ENCODE measurements around the gene SUGCT. TPM values are rescaled to one million over a fixed set of nuclear protein-coding genes. Genes with fewer than 3 reads are reported as not detected.

SUGCT gene
- total RNA-seq, 1 donor from 2014 or later: 8.4 TPM

GRCh38 chr7:40700653-40701421 is 566.0 kb downstream of the SUGCT start:
- intact Hi-C loops (cut with DNase I): no loop called here
- ATAC-seq (ENCODE audit: poor library complexity) (no peak), DNase-seq (no peak)

DNA sequence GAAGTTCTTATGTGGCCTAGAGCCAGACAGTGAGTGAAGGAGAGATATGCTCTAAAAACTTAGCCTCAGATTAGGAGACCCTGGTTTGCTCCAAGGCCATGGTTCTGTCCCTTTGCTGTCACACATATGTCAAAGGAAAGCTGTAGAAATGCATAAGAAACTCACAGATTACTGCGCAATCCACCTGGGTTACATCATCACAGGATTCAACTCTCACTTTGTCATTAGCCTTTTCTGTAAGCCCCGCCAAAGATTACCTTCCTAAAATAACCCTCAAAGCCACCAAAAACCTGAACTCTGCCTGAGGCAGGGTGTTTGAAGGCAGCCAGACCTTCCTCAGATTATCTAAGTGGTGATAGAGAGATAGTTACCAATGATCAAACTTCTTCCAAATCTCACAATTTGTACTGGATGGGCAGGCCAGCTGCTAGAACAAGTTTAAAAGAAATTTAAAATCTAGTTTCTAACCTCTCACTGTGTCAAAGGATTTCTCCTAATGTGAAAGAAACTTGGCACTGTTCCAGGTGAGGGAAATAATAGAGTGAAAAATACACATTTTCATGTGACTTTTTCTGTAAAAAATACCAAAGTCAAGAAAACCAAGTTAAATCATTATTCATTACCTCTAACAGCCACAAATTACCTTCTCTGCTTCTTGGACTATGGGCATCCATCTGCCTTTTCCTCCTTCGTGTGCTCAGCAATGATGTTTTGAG is 567.2 kb downstream of the SUGCT start:
- intact Hi-C loops (cut with DNase I): no loop called here
- DNase-seq (no peak), ATAC-seq (ENCODE audit: poor library complexity) (no peak)

GRCh38 chr7:40704172-40704571 is 569.4 kb downstream of the SUGCT start:
- intact Hi-C loops (cut with DNase I): no loop called here
- DNase-seq (no peak), ATAC-seq (ENCODE audit: poor library complexity) (no peak)

GRCh38 chr7:40706829-40707228 is 572.0 kb downstream of the SUGCT start:
- ATAC-seq (ENCODE audit: poor library complexity) (no peak), DNase-seq (no peak)

GRCh38 chr7:40709062-40709964 is 574.5 kb downstream of the SUGCT start:
- ATAC-seq (ENCODE audit: poor library complexity) (no peak), DNase-seq (no peak)
- intact Hi-C loops (cut with DNase I): no loop called here

More at GRCh38 chr7:40706829-40707228, 572.0 kb downstream of the SUGCT start:
- intact Hi-C loops (cut with DNase I): no loop called here

DNA sequence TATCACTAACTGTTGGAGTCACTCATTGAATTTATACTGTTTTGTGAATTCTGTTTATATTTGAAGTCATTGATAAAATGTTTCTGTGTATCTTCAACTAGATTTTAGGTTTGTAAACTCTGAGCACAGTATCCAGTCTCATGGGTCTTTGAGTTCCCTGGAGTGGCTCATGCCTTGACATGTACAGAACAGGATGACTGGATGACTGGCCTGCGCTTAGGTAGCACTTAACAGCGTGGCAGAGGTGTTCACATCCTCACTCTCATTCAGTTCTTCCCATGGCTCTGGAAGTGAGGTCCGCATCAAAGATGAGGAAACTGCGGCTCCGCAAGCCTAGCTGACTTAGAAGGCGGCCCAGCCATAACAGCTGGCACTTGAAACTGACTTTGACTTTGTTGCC is 576.9 kb downstream of the SUGCT start:
- no peak for ATAC-seq (ENCODE audit: poor library complexity)
- DNase-seq: no peak
- intact Hi-C loops (cut with DNase I): no loop called here

- DNase-seq (no peak), ATAC-seq (ENCODE audit: poor library complexity) (no peak)
- intact Hi-C loops (cut with DNase I): no loop called here
These were observed 579.7 kb downstream of the SUGCT start for GRCh38 chr7:40714363-40715052.

DNA sequence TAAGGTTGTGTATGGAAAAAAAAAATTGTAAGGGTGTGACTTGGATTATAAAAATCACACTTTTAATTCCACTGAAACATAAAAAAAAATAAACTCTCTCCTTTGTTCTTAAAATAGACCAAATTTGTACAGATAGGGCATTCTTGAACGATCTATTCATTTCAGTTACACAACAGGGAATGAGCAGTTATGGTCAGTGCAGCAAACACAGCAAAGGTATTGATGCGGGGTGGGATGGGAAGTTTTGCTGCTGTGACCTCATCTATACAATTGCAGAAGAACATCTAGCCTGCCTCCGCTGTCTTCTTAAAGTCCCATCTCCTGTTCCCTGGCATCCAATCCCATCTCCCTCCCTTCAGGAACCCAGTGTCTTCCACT is 580.2 kb downstream of the SUGCT start:
- no peak for ATAC-seq (ENCODE audit: poor library complexity)
- intact Hi-C loops (cut with DNase I): no loop called here

DNA sequence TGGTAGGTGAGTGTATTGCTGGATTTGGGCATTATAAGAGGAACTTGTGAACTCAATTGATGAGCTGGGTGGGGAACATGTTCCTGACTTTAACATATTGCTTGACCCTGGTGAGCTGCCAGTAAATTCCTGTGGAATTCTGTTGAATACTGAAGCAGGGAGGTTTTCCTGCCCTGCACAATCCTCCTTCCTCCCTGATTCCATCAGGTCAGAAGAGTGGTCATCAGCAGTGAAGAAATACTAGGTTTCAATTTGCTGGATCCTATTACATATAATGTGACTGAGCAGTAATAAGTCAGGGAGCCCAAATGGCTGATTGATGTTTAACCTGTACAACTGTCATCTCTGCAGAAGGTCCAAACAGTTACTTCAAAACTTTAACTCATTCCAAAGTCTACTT is 581.2 kb downstream of the SUGCT start:
- intact Hi-C loops (cut with DNase I): no loop called here
- DNase-seq (no peak), ATAC-seq (ENCODE audit: poor library complexity) (no peak)

More for the DNA sequence above, 580.2 kb downstream of the SUGCT start:
- DNase-seq: no peak

DNA sequence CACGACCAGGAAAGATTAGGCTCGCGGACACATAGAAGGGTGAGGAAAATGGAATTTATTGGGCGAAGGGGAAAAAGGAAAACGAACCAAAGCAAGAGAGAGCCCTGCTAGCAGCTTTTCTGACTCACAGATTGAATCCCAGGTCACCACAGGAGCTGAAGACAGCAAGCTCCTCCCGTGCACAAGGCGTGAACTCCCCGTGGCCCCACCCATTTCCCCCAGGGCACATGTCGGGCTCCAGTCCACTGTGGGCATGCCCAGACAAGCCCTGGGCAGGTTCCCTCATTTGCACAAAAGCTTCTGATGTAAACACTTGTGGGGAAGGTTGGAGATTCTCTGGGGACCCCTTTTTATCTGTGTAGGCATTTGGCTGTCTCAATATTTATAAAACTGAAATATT is 582.4 kb downstream of the SUGCT start:
- intact Hi-C loops (cut with DNase I): no loop called here
- peak; percentile 78 for DNase-seq
- peak; percentile 90 for ATAC-seq (ENCODE audit: poor library complexity)

DNA sequence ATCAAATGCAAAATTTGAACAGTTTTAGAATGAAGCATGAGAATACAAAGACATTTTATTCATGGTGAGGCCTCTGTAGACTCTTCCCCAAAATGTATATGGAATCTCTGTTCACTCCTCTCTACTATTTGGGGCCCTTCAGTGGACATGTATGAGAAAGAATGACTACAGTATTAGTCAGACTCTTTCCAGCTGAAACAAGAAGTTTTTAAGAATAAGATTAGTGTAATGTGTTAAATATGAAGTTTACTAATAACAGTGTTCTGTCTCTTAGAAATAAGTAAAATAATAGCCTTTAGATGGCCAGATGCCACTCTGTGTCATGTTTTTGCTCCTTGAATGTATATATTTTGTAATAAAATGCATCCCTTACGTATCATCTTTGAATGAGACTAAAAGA is 585.6 kb downstream of the SUGCT start:
- intact Hi-C loops (cut with DNase I): no loop called here
- no peak for ATAC-seq (ENCODE audit: poor library complexity)
- DNase-seq: no peak

DNA sequence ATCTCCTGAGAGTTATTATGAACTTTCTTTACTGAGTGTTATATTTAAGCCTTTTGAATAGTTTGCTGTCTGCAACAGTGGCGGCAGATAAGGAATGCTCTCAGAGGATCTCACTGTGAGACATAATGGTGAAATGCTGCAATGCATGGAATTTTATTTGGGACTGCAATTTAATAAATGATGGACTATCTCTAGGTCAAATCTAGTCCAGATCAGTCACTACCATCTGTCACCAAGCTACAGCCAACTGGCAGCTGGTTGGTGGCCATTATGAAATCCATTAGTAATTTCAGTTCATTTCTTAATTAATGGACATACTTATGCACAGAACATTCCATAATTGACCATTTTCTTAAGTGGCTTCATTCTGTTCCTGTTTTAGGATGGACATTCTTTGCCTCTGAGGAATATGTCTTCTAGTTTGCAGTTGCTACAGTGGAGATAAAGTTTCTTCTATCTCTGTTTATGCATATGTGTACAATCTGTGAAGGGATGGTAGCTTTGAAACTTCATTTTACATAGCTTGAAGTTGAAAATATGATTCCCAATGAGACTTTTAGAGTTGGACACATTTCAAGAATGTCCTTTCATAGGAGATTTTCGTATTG is 586.6 kb downstream of the SUGCT start:
- intact Hi-C loops (cut with DNase I): no loop called here
- DNase-seq: no peak

DNA sequence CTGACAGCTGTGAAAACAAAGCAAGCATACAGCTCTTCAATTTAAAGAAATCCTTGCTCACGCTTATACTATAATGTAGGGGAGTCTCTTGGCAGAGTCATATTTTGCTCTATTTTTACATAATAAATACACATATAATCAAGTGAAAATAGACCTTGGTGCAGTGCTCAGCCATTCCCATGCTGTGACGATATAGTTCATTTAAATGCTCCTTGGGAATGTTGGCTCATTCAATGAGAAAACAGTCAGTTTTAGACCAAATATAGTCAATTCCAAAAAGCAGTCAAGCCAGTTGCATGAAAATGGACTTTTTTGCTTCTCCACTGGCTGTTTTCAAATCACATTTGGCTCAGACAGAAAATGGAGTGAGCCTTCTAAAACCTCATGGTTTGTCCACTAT is 587.4 kb downstream of the SUGCT start:
- DNase-seq (no peak), ATAC-seq (ENCODE audit: poor library complexity) (no peak)
- intact Hi-C loops (cut with DNase I): no loop called here

More for the DNA sequence above, 586.6 kb downstream of the SUGCT start:
- no peak for ATAC-seq (ENCODE audit: poor library complexity)

GRCh38 chr7:40723829-40724228 is 589.0 kb downstream of the SUGCT start:
- no peak for ATAC-seq (ENCODE audit: poor library complexity)
- DNase-seq: no peak
- intact Hi-C loops (cut with DNase I): no loop called here

DNA sequence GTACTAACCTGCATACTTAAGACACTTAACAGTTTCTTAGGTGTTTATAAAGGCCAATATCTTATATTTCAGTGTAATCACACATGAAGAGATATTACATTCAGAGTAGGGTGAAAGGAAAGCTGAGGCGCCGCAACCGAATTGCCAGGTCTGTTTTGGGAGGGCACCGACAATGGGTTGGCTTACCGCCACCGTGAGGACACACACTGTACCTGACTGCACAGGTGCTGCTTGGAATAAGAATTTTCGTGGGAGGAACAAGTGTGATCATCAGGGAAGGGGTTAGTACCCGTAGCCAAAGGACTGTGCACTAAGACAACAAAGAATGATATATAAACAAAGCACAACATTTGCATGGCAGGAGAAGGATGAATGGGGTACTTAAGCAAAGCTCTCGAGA is 591.8 kb downstream of the SUGCT start:
- no peak for ATAC-seq (ENCODE audit: poor library complexity)
- intact Hi-C loops (cut with DNase I): no loop called here
- no peak for DNase-seq

GRCh38 chr7:40733114-40733513 is 598.3 kb downstream of the SUGCT start:
- intact Hi-C loops (cut with DNase I): no loop called here
- ATAC-seq (ENCODE audit: poor library complexity) (peak; percentile 29), DNase-seq (no peak)

- DNase-seq (no peak), ATAC-seq (ENCODE audit: poor library complexity) (no peak)
- intact Hi-C loops (cut with DNase I): no loop called here
These were observed 598.8 kb downstream of the SUGCT start for GRCh38 chr7:40733578-40733977.

DNA sequence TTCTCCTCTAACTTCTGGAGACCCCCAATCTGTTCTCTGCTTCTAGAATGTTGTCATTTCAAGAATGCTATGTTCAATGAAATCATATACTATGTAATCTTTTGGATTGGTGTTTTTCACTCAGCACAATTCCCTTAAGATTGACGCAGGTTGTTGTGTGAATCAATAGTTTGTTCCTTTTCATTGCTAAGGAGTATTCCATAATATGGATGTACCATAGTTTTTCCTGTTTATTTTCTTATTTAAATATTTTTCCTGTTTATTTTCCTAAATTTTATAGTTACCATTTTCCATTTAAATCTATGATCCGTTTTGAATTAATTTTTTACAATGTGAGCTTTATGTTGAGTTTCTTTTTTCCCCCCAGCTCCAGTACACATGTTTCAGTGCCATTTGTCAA is 604.5 kb downstream of the SUGCT start:
- intact Hi-C loops (cut with DNase I): no loop called here
- no peak for DNase-seq
- no peak for ATAC-seq (ENCODE audit: poor library complexity)
